Thoracic aorta (tissue), 2 donors: ENCODE measurements around the gene TMEM19. TPM values are rescaled to one million over a fixed set of nuclear protein-coding genes. Genes with fewer than 3 reads are reported as not detected.
"Not testable (repeated sequence)": the region's sequence is repeated elsewhere in the genome, so short reads cannot be mapped to it uniquely, and the experiment has no call there.

ENCODE experiments used
- ATAC-seq: fragments of 150-250 bp; one replicate; pipeline ENCODE4 v1.8.0; 2017; ENCODE audit warnings: low read depth; ENCODE audit not compliant: insufficient number of reproducible peaks, low FRiP score
- DNase-seq: peaks from one replicate; pipeline ENCODE4 v3.0.0-alpha.2; 2020; ENCODE audit warnings: low spot score
- H3K27ac ChIP-seq, 2 donors: fragments of 200-600 bp; sonication (generic); 1 replicate in 1 of 2; 2 replicates in 1 of 2; pipeline ENCODE4 v1.5.1; 2016; ENCODE audit warnings: mild to moderate bottlenecking in 2 of 2, moderate library complexity in 2 of 2
- H3K27me3 ChIP-seq: fragments of 200-600 bp; sonication (generic); replicated peaks from 2 replicates; pipeline ENCODE4 v1.6.0; 2016; ENCODE audit warnings: mild to moderate bottlenecking; ENCODE audit not compliant: insufficient read depth
- H3K36me3 ChIP-seq: fragments of 200-600 bp; sonication (generic); one replicate; pipeline ENCODE4 v1.5.1; 2016
- H3K4me1 ChIP-seq, 2 donors: fragments of 200-600 bp; sonication (generic); 1 replicate in 1 of 2; 2 replicates in 1 of 2; pipeline versions ENCODE4 v1.5.1 to v1.6.0; 2016; ENCODE audit warnings: low read depth in 2 of 2, mild to moderate bottlenecking in 1 of 2; ENCODE audit not compliant: control insufficient read depth in 1 of 2
- H3K4me3 ChIP-seq: fragments of 200-600 bp; sonication (generic); 2 replicates; pipeline ENCODE4 v1.5.1; 2016; ENCODE audit warnings: mild to moderate bottlenecking
- H3K9me3 ChIP-seq: fragments of 200-600 bp; sonication (generic); 2 replicates; pipeline ENCODE4 v1.5.1; 2016
- CTCF ChIP-seq: fragments of 200-600 bp; sonication (generic); IDR thresholded peaks from one replicate; pipeline ENCODE4 v1.5.1; 2019; ENCODE audit warnings: antibody characterized with exemption
- total RNA-seq, 2 donors: library from RNA; depleted of rRNA; stranded (reverse); fragments of >200 nt; gene quantifications; one replicate each; pipeline versions ENCODE4 v1.1.0 to v1.2.3, GENCODE V29; 2016

Gene TMEM19
- total RNA-seq, 2 donors from 2014 or later = 18.4 to 39.4 TPM

- TF ChIP-seq CTCF = no peak
- no peaks in the 10 kb centered on the region for H3K36me3 ChIP-seq
- no peaks in the 10 kb centered on the region for H3K9me3 ChIP-seq
- DNase-seq (no peak), ATAC-seq (no peak)
- H3K27ac ChIP-seq = no peak overlapping the region
- H3K4me3 ChIP-seq = no peak overlapping the region
- peaks cover 6 to 27% of the 10 kb centered on the region in 2 donors for H3K4me1 ChIP-seq
- no peaks in the 10 kb centered on the region for H3K27me3 ChIP-seq
Measured at GRCh38 chr12:71688961-71689570, 3.2 kb downstream of the TMEM19 start.

GRCh38 chr12:71691504-71692129, 5.7 kb downstream of the TMEM19 start:
- Histone ChIP-seq H3K4me3 (no peak overlapping the region), H3K4me1 (peaks cover 6 to 23% of the 10 kb centered on the region in 2 donors), H3K27me3 (no peaks in the 10 kb centered on the region), H3K36me3 (no peaks in the 10 kb centered on the region), H3K9me3 (no peaks in the 10 kb centered on the region), H3K27ac (no peak overlapping the region)
- no peak for TF ChIP-seq CTCF
- DNase-seq = no peak
- ATAC-seq = no peak

- Histone ChIP-seq H3K4me3 (no peak overlapping the region), H3K4me1 (peaks cover 0 to 10% of the 10 kb centered on the region in 2 donors)
- DNase-seq = no peak
Measured at GRCh38 chr12:71693126-71693525, 7.2 kb downstream of the TMEM19 start.

GRCh38 chr12:71693651-71694050, 7.8 kb downstream of the TMEM19 start:
- DNase-seq, H3K9me3 ChIP-seq, ATAC-seq, H3K4me3 ChIP-seq, H3K4me1 ChIP-seq, H3K27ac ChIP-seq, H3K27me3 ChIP-seq, H3K36me3 ChIP-seq: not testable (repeated sequence)

More at GRCh38 chr12:71693126-71693525, 7.2 kb downstream of the TMEM19 start:
- TF ChIP-seq CTCF = no peak
- Histone ChIP-seq H3K9me3 (no peaks in the 10 kb centered on the region), H3K27me3 (no peaks in the 10 kb centered on the region), H3K36me3 (peaks cover 8% of the 10 kb centered on the region), H3K27ac (no peak overlapping the region)
- ATAC-seq = no peak

DNA sequence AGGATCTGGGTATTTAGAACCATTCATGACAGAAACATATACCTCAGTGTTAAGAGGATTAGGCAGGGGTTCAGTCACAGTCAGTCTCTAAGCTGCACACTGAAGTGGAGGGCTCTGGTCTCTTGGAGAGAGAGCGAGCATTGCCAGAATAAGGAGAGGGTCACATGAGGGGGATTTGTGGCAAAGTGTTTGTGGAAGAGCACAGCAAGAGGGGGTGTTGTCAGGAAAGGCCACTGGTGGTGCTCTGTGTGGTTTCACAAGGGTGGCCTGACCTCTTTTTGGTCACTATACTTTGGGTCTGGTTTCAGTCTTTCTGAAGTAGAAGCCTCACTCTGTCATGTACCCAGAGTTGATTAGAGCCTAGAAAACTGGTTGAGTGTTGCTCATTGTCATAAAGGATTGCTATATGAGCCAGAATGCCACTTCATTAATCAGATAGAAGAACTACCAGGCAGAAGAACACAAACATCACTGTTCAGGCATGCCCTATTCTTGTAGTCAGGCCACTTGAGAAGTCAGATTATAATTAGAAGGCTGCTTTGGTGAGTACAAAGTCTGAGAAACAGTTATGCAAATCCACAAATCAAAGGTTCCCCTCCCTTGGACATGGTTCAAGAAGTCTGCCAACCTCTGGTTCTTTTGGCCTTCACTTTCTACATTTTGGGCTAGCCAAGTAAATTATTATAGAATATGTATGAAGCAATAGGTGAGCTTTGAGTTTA, 8.4 kb downstream of the TMEM19 start:
- no peak overlapping the region for H3K4me3 ChIP-seq
- peaks cover 14% of the 10 kb centered on the region for H3K36me3 ChIP-seq
- H3K27me3 ChIP-seq = no peaks in the 10 kb centered on the region
- H3K27ac ChIP-seq = no peak overlapping the region
- no peak for TF ChIP-seq CTCF
- DNase-seq = no peak
- H3K9me3 ChIP-seq = no peaks in the 10 kb centered on the region
- H3K4me1 ChIP-seq = peaks cover 0 to 2% of the 10 kb centered on the region in 2 donors
- ATAC-seq = no peak
